GM12872 (cell line): ENCODE measurements around the gene TEKT1.

Experiments
- CTCF ChIP-seq: IDR thresholded peaks from 3 replicates; pipeline ENCODE4 v1.5.1; 2011; ENCODE audit warnings: low read depth, mild to moderate bottlenecking, low read length, moderate library complexity; ENCODE audit not compliant: insufficient read depth

TEKT1 gene

GRCh38 chr17:6780886-6781285 is 50.6 kb downstream of the TEKT1 start:
- TF ChIP-seq CTCF, result no peak

- no peak for TF ChIP-seq CTCF
Observed at GRCh38 chr17:6780001-6780400, 51.5 kb downstream of the TEKT1 start.

- no peak for TF ChIP-seq CTCF
Observed at GRCh38 chr17:6779411-6779810, 52.1 kb downstream of the TEKT1 start.

GRCh38 chr17:6775871-6776405 is 55.6 kb downstream of the TEKT1 start, which contains the start of gene FBXO39:
Gene FBXO39 (plus strand): TSS chr17:6776215. CDS start chr17:6779869, 3,654 bp downstream.
- TF ChIP-seq CTCF, result no peak

- no peak for TF ChIP-seq CTCF
Observed at GRCh38 chr17:6772016-6772415, 59.5 kb downstream of the TEKT1 start.

- no peak for TF ChIP-seq CTCF
Observed at GRCh38 chr17:6768447-6768846, 63.1 kb downstream of the TEKT1 start.

- no peak for TF ChIP-seq CTCF
Observed at GRCh38 chr17:6761779-6762178, 69.8 kb downstream of the TEKT1 start.
